ENCODE measurements around the gene GMIP. TPM values are rescaled to one million over a fixed set of nuclear protein-coding genes. Genes with fewer than 3 reads are reported as not detected.
"Not testable (repeated sequence)": the region's sequence is repeated elsewhere in the genome, so short reads cannot be mapped to it uniquely, and the experiment has no call there.

GMIP gene, protein sequence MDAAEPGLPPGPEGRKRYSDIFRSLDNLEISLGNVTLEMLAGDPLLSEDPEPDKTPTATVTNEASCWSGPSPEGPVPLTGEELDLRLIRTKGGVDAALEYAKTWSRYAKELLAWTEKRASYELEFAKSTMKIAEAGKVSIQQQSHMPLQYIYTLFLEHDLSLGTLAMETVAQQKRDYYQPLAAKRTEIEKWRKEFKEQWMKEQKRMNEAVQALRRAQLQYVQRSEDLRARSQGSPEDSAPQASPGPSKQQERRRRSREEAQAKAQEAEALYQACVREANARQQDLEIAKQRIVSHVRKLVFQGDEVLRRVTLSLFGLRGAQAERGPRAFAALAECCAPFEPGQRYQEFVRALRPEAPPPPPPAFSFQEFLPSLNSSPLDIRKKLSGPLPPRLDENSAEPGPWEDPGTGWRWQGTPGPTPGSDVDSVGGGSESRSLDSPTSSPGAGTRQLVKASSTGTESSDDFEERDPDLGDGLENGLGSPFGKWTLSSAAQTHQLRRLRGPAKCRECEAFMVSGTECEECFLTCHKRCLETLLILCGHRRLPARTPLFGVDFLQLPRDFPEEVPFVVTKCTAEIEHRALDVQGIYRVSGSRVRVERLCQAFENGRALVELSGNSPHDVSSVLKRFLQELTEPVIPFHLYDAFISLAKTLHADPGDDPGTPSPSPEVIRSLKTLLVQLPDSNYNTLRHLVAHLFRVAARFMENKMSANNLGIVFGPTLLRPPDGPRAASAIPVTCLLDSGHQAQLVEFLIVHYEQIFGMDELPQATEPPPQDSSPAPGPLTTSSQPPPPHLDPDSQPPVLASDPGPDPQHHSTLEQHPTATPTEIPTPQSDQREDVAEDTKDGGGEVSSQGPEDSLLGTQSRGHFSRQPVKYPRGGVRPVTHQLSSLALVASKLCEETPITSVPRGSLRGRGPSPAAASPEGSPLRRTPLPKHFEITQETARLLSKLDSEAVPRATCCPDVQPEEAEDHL
- polyA plus RNA-seq (ENCODE audit: insufficient read length): 5.7 TPM
- long read RNA-seq, donor 1, partial matches to known transcripts: 0 of 1 reads
- long read RNA-seq, donor 1, other reads (novel, unspliced or antisense): 0 of 1 reads
- long read RNA-seq, donor 2: 0 reads
- long read RNA-seq, donor 3: 0 reads
- long read RNA-seq, donor 4: 0 reads
- long read RNA-seq, donor 5: 0 reads
- long read RNA-seq, donor 6: 0 reads
- long read RNA-seq, donor 7: 0 reads
- long read RNA-seq, donor 8: 0 reads

DNA sequence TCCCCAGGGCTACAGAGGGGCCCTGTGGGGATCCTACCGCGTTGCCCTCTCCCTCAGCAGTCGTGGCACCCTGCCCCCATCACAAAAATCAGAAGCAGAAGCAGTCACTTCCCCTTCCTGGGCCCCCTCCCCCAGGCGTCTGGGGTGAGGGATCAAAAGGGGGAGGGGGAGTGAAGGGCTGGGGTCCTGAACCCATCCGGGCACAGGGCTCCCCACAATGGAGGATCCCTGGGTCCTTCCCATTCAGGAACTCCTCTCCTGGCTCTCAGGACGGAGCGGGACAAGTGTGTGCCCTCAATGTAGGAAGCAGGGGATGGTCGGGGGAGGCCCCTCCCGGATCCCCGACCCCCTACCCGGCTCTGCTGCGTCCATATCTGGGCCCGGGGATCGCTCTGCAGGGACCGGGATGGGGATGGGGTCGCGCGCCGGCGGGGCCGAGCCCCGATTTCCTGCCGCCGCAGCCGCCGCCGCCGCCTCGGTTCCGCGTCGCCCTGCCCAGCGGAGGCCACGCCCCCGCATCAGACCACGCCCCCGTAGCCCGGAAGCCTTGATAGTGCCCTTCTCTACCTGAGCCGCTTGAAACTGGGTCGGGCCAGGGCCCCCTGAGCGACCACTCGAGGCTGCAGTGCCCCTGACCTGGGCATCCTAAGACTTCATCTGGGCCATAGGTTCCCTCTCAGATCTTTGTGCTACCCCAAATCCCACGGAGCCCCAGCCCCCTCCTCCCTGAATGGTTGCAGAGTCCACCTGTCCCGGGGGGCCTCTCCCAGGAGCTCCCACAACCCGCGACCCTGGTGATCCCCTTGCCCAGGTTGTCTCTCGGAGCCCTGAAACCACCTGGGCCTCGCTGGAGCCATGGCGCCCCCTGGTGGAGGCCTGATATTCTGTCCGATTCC lies at the start of gene GMIP:
GMIP (minus strand) TSS at position 500 of the 896 bp plus-strand sequence; CDS start at position 372, 128 bp downstream.
- peak; percentile 51 for DNase-seq

DNA sequence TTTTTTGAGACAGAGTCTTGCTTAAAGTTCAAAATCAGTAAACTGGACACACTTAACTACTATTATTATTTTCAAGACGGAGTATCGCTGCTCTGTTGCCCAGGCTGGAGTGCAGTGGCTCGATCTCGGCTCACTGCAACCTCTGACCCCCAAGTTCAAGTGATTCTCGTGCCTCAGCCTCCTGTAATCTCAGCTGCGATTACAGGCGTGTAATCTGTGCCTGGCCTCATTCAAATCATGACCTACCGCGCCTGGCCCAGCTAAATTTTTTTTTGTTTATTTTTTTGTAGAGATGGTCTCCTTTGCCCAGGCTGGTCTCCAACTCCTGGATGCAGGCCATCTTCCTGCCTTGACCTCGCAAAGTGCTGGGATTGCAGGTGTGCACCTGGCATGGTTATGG lies 48.2 kb upstream of the GMIP start:
- DNase-seq: no peak

DNA sequence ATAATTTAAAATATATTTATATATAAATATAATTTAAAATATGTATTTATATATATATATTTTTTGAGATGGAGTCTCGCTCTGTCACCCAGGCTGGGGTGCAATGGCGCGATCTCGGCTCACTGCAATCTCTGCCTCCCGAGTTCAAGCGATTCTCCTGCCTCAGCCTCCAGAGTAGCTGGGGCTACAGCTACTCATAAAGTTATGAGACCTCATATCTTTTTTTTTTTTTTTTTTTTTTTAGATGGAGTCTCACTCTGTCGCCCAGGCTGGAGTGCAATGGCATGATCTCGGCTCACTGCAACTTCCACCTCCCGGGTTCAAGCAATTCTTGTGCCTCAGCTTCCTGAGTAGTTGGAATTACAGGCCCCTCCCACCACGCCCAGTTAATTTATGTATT lies 45.6 kb upstream of the GMIP start:
- not testable (repeated sequence) for DNase-seq

DNA sequence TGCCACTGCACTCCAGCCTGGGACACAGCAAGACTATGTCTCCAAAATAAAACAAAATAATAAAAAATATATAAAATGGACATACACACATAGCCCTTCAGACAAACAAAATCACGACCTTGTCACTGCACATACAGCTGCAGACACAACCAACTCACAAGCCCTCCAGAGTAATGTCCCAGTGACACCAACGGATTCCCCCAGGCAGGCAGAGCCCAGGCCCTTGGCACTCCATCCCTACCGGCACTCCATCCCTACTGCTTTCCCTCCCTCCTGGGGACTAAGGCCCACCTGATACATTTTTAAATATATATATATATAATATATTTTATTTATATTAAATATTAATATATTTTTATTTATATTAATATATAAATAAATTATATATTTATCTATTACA lies 43.6 kb upstream of the GMIP start:
- DNase-seq: no peak

DNA sequence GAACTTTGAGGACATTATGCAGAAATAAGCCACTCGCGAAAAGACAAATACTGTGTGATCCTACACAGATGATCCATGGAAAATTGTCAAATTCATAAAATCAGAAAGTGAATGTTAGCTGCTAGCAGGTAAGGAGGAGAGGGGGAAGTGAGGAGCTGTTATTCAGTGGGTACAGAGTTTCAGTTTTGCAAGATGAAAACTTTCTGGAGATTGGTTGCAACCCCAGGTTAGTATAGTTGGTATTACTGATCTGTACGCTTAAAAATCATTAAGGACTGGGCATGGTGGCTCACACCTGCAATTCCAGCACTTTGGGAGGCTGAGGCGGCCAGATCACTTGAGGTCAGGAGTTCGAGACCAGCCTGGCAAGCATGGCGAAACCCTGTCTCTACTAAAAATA lies 43.1 kb upstream of the GMIP start:
- DNase-seq: no peak

DNA sequence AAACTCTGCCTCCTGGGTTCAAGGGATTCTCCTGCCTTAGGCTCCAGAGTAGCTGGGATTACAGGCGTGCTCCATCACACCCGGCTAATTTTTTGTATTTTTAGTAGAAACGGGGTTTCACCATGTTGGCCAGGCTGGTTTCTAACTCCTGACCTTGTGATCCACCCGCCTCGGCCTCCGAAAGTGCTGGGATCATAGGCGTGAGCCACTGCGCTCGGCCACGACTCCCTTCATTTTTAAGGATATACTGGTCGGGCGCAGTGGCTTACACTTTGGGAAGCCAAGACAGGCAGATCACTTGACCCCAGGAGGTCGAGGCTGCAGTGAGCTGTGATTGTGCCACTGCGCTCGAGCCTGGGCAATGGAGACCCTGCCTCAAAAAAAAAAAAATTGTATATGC lies 42.7 kb upstream of the GMIP start:
- not testable (repeated sequence) for DNase-seq

DNA sequence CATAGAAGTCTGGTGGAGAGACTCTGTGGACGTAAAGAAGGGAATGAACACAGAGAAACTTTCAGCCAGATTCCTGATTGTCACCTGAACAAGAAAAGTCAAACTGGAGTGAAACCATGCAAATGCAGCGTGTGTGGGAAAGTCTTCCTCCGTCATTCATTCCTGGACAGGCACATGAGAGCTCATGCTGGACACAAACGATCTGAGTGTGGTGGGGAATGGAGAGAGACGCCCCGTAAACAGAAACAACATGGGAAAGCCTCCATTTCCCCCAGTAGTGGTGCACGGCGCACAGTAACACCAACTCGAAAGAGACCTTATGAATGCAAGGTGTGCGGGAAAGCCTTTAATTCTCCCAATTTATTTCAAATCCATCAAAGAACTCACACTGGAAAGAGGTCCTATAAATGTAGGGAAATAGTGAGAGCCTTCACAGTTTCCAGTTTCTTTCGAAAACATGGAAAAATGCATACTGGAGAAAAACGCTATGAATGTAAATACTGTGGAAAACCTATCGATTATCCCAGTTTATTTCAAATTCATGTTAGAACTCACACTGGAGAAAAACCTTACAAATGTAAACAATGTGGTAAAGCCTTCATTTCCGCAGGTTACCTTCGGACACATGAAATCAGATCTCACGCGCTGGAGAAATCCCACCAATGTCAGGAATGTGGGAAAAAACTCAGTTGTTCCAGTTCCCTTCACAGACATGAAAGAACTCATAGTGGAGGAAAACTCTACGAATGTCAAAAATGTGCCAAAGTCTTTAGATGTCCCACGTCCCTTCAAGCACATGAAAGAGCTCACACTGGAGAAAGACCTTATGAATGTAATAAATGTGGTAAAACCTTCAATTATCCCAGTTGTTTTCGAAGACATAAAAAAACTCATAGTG lies 36.0 kb upstream of the GMIP start:
- DNase-seq: no peak

DNA sequence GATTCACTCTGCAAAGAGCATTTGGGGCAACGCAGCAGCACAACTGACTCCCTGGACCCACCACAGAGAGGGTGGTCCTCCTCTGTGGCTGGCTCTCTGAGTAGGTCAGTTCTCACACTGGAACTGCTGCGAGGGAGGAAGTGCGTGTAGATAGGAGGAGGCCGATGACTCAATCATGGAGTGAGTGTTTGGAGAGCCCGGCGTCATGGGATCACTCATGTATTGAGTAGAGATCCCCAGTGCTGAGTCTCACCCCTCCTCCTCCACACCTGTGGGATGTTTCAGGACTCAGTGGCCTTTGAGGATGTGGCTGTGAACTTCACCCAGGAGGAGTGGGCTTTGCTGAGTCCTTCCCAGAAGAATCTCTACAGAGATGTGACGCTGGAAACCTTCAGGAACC lies 34.1 kb upstream of the GMIP start:
- no peak for DNase-seq

DNA sequence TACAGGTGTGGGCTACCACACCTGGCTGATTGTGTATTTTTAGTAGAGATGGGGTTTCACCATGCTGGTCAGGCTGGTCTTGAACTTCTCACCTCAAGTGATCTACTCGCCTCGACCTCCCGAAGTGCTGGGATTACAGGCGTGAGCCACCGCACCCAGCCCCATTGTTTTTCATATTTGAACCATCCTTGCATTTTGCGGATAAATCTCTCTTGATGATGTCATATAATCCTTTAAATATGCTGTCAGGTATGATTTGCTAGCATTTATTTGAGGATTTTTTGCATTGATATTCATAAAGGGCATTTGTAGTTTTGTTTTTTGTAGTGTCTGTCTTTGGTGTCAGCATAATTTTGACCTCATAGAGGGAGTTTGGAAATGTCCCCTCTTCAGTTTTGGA lies 30.9 kb upstream of the GMIP start:
- DNase-seq: no peak

DNA sequence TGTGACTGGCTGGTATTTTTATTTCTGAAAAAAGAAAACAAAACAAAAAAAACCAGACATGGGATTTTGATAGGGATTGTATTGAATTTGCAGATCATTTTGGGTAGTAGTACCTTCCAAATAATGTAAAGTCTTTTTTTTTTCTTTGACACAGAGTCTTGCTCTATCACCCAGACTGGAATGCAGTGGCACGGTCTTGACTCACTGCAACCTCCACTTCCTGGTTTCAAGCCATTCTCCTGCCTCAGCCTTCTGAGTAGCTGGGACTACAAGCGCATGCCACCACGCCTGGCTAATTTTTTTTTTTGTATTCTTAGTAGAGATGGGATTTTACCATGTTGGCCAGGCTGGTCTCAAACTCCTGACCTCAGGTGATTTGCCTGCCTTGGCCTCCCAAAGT lies 29.4 kb upstream of the GMIP start:
- DNase-seq: no peak

DNA sequence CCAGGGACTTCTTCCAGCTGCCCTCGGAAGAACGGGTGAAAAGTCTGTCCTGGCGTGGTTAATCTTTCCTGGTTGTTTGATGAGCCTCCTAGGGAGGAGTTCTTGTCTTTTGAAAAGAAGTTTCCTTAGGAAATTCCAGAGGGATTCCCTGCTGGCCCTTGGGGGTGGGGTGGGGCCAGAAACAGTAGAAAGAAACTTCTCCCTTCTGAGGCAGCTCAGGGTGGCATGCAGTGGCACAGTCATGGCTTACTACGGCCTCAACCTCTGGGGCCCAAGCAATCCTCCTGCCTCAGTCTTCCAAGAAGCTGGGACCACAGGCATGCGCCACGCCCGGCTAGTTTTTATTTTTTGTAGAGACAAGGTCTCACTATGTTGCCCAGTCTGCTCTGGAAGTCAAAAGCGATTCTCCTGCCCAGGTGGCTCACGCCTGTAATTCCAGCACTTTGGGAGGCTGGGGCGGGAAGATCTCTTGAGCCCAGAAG lies 26.7 kb upstream of the GMIP start:
- DNase-seq: no peak

DNA sequence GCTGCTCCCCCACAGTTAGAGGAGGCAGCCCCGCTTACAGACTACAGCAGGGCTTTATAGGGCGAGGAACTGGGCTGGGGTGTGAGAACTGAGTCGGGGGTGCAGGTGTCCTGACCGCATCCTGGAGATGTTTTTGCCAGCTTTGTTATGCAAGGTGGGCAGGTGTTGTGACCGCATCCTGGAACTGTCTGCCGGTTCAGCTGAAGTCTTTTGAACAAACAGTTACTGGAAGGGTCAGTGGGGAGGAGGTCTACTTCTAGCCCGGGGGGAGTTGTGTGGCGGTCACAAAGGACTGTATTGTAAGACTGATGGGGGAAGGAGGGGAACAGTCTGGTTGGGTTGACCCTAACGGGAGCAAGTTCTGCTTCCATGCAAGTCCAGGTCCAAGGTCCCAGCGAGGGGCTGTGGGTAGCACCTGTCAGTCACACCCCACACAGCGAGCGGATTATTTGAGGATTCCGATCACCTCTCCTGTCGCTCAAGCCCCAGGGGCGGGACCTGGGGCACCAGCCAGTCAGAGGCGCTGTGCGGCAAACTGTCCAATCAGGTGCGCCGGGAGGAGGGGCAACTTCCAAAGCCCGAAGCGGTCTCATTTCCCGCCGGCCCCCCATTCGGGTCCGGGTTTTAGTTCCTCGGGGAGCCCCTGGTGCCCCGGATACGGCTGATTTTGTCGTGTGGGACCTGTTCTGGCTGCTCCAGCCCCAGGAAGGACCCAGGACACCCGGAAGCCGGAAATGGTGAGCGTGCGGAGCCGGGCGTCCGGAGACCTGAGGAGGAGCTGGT lies 25.0 kb upstream of the GMIP start, which contains the start of gene ZNF101:
ZNF101 (plus strand) TSS at position 610 of the 783 bp plus-strand sequence; CDS start at position 735, 125 bp downstream.
- peak; percentile 93 for DNase-seq

DNA sequence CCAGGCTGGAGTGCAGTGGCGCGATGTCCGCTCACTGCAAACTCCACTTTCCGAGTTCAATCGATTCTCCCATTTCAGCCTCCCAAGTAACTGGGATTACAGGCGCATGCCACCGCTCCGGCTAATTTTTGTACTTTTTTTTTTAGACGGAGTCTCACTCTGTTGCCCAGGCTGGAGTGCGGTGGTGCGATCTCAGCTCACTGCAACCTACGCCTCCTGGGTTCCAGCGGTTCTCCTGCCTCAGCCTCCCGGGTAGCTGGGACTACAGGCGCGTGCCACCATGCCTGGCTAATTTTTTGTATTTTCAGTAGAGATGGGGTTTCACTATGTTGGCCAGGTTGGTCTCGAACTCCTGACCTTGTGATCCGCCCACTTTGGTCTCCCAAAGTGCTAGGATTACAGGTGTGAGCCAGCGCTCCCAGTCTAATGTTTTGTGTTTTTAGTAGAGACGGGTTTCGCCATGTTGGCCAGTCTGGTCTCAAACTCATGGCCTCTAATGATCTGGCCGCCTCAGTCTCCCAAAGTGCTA lies 22.0 kb upstream of the GMIP start:
- DNase-seq: not testable (repeated sequence)

DNA sequence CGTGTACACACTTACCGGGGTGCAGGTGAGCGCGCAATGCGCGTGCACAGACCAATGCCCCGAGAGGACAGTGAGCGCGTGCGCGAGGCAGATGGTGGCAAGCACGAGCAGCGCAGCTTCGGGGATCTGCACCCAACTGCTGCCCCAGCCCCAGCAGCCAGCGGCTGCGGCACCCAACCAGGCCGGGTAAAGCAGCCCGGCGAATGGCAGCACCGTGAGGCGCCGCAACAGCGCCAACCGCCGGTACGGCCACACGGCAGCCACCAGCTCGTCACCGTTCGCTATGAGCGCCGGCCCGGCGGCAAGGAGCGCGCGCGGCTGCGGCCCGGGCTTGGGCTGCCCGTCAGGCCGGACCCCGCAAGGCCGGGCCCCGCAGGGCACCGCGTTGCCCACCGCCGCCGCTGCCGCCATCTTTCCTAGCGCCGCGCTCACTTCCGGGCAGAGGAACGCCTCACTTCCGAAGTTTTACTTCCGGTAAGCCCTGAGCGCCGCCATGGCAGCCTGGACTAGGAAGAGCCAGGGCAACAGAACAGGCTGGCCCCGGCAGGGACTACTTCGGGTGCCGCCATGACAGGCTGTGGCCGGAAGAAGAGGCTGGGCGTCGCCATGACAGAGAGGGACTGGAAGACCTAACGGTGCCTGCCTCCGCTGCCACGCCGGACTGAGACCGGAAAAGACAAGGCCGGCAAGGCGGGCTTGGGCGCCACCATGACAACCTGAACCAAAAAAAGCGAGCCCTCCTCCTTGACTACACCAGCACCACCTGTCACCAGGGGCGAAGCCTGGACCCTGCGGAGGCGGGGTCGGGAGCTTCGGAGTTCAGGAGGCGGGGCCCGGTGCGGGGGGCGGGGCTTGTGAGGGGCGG lies 20.0 kb upstream of the GMIP start, which contains the start of gene ATP13A1:
ATP13A1 (minus strand) TSS at position 421 of the 865 bp plus-strand sequence; CDS start at position 411, 10 bp downstream.
- peak; percentile 95 for DNase-seq

DNA sequence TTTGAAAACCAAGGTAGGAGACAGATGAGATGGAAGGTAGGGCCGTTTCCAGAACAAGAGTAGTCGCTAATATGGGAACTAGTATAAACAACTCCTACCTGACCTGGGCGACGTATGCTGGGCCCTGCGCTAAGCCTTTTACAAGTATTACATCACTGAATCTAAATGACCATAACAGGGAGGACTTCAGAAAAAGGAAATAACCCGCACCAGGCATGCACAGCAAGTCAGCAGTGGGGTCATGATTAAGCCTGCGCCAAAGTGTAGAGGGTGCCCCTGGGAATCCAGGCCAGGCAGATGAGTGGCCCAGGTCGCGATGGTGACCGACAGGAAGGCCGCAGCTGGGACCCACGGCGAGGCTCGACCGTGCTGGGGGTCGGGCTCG lies 19.4 kb upstream of the GMIP start:
- no peak for DNase-seq

DNA sequence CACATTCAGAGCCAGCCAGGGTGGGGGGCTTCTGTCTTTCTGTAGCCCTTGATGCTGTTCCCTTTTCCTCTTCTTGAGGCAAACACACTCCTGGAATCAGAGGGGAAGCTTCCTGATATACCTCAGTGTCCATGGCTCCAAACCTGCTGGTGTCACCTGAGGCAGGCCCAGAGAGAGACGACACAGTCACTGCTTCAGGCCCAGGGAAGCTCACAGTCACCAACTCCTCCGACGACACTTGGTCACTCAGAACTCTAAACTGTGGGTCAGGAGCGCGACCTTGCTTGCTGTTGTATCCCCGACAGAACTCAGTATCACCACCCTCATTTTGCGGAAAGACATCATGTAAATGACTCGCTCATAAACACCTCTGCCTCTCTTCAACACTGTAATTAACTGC lies 18.9 kb upstream of the GMIP start:
- no peak for DNase-seq

DNA sequence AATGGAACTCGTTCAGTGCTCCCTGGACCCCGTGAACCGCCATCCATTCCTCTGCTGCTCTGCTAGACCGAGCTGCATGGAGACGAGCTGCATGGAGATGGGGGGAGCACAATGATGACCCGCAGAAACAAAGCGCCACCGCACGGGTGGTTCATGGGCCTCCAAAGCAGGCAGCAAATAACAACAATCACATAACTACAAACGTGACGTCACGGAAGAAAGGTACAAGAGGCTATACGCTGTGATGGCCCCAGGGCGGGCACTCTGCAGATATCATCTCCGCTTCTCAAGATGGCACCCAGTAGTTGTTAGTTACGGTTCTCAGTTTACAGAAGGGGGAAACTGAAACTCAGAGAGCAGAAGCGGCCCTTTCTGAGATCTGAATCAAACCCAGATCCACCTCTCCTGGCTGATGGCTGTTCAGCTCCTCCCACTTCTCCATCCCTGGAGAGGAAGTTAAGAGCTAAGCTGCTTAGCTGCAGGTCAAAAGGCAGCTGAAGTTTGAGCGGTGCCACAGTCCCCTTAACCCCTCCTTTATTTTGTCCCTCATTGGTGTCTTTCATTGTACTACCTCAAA lies 18.3 kb upstream of the GMIP start:
- DNase-seq: no peak

All from left kidney (tissue), 8 donors.